ENCODE data around the gene NINL.

Gene NINL

DNA sequence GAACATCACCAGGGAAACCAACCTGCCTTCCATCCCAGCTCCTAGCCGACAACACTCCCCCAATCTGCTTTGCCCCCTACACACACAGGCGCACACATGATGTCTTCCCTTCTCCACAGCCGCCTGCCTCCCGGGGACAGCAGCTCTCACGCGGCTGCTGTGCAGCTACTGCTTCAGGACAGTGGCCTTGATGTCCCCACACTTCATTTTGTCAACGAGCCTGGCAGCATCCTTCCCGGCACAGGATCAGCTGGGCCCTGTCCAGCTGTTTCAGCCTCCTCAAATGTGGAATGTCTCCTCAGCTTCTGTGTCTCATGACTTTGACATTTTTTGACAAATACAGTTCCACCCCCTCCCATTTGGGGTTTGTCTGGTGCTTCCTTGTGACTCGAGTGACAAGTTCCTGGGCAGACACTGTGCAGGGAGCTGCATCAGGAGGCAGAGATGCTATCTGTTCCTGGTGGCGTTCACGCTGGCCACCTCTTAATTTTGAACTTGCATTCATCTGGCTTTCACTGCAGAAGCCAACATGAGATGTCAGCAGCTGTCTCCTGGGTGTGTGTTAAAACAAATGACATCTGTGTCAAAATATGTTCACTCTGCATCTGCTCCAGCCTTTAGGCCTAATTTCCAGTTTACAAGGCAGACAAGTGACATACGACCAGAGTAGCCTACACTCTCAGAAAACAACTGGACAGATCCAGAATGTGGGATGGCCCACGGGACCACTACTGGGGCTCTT is 120.7 kb downstream of the NINL start:
- no peak for DNase-seq (ENCODE audit: low spot score)

DNA sequence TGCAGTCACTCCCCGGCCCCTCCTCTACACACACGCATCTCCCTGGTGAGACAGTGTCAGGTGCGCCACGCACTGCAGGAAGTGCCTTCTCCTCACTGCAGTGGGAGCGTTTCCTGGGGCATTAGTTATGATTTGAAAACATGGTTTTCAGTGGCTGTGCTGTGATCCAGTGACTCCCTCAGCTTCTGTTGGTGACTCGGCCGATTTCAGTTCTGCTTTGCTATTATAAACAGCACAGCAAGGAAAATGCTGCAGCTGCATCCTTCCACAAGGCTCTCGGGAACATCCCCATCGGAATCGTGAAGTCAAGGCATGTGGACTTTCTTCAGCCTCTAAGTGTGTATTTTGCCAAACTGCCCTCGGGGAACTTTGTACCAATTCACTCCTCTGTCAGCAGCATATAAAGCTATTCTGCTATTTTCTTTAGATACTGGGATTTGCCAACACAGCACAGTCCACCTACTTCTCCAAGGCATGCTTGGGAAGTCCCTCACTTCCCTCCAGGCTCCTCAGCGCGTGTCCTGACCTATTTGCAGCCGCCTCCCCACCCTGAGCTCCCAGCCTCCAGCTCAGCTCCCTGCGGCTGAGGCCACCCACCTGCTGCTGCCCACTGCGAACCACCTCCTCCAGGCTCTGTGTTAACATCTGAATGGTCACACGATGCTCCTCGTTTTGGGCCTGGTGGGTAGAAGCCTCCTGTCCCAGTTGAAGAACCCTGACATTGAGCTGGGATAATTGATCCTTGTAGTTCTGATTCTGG is 123.4 kb downstream of the NINL start:
- DNase-seq (ENCODE audit: low spot score), result no peak

DNA sequence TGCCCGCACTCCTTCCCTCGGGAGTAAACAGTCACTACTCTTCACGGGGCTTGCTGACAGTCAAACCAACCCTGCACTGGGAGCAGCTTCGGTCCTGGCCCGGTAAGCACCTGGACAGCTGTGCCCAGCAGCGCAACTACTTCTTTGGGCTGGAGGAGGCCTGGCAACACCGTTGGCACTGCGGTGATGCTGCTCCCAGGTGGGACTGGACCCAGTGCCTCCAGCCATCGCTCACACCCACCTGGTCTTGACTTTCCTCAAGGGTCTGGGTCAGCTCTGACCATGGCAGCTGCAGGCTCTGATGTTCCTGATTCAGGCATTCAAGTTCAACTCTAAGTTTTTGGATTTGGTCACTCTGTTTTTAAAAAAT is 124.1 kb downstream of the NINL start:
- DNase-seq (ENCODE audit: low spot score), result no peak

DNA sequence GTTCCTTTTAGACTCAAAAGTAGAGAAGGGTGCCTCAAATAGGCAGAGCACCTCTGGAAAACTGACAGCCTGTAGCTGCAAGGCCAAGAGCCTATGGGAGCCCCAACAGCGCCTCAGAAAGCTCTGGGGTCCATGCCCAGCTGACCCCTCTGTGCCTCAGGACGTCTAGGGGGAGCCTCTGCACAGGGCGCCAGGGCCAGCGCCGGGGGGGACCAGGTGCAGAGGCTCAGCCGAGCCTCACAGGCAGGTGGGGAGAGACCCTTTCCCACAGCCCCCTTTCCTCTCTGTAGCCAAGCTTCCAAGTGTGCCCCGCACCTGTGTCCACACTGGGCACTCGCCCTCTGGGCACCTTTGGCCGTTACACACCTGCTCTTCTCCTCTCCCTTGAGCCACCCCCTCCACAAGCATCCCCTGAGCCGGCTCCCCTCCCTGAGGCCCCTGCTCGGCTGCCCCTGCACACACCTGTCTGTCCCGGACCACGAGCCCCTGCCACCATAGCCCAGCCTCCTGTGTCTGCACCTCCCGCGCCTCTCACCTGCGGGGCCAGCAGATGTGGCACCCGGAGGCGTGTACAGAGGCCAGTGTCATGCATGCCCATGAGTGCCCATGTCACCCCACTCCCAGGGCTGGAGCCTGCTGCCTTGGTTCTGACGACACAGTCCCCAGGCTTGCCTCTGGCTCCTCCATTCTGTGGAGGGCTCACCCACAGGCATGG is 124.6 kb downstream of the NINL start:
- no peak for DNase-seq (ENCODE audit: low spot score)

DNA sequence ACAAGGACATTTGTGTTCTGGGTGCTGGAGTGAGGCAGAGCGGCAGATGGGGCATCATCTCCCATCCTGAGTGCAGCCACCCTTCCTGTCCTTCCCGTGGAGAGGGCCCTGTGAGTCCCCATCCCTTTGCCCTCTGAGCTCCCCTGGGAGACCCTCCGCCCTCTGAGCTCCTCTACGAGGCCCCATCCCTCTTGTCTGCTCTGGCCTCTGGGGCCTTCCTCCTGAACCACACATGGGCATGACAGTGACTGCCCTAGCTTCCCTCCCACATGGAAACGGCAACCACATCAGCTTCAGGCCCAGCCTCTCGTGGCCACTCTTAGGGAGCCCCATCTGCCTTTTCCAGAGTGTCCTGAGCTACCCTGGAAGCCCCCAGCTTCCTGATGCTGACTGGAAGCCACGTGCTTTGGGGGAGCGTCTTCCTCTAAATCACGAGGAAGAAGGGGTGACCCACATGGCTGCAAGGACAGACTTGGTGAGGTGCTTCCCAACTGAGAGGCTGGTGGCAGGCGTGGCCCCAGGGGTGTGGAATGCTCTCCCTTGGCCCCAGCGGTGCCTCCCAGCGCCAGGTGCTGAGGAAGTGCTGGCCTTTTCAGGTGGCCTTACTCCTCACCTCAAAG is 125.3 kb downstream of the NINL start:
- DNase-seq (ENCODE audit: low spot score), result no peak

DNA sequence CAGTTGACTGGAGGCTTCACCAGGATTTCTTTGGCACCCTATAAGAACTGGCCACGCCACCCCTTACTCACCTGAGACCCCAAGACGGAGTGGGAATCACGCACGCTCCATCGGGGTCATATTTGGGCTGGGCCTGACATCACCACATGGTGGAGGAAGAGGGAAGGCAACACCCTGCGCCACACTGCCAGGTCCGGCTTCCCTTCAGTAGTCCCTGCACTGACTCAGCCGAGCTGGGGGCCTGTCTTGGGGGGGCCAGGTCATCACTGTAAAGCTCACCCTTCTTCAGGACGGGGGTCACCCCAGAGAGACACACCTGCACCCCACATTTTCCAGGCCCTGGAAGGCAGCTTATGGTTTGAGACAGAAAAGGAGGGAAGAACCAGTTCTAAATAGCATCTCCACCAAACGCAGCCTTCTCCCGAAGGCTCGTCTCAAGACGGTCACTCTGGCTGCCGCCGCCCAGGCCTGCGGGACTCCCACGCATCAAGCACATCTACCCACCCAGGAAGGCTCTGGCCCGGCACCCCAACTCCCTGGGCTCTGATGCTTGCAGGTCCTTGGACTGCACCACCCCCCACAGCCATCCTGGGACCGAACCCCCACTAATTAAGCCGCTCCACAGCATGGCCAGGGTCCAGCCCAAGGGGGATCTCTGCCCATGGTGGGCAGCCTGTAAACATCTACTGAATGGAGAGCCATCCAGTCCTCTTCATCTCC is 126.1 kb downstream of the NINL start:
- DNase-seq (ENCODE audit: low spot score), result no peak

DNA sequence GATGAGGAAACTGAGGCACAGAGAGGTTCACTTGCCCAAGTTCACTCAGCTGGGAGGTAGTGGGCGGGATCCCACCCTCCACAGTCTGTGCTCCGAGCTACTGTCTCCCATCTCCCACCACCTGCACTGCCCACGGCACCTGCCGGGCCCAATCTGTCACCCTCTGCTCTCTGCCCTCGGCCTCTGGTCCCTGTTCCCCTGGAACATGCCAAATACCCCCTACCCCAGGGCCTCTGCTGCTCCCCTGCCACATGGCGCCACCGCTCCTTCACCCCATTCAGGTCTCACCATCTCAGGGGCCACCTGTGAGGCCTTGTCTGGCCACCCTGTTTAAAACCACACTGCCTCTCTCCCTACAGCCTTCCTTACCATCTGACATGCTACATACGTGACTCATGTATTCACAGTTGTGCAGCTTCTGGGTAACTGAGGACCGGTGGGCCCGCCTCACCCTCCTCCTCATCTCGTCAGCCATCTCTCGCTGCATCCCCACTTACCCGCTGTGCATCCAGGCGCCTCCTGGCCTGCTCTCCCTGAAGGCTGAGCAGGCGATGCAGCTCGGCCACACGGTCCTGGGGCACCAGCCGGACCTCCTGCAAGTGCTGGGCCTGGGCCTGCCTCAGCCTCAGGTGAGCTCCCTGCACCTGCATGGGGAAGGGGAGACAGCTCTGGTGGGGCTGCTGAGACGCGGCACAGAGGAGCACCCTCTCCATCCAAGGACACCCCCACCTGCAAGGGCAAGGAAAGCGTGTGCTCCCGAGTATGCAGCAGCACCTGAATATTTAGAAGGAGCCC is 127.2 kb downstream of the NINL start:
- no peak for DNase-seq (ENCODE audit: low spot score)

DNA sequence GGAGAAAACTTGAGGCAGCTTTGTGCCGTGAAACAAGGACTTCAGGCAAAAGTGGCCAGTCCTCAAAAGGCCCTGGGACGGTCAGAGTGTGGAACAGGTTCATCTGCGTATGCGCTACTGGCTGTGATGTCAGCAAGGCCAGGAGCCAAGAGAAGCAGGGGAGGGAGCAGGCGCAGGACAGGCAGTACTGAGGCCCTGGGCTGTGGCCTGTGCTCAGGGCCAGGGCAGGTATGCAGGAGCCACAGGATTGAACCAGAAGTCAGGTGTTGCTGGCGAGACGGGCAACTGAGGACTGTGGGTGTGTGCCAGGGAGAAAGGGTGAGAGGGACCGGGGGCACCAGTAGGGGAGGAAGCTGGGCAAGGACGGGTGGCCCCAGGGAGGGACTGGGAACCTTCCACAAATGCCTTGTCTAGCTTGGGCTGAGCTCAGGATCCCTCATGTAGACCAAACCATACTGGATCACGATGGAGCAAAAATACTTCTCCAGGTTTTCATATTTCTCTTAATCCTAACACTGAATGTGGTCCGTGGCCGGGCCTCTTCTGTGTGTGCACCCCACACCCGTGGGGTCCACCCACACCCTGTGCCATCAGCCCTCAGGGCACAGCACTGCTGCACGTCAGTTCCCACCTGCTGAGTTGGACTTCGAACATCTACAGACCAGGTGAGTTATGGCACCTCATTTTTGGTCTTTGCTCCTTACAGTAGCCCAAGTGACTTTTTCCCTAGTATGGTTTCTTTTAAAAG is 131.0 kb downstream of the NINL start:
- no peak for DNase-seq (ENCODE audit: low spot score)

DNA sequence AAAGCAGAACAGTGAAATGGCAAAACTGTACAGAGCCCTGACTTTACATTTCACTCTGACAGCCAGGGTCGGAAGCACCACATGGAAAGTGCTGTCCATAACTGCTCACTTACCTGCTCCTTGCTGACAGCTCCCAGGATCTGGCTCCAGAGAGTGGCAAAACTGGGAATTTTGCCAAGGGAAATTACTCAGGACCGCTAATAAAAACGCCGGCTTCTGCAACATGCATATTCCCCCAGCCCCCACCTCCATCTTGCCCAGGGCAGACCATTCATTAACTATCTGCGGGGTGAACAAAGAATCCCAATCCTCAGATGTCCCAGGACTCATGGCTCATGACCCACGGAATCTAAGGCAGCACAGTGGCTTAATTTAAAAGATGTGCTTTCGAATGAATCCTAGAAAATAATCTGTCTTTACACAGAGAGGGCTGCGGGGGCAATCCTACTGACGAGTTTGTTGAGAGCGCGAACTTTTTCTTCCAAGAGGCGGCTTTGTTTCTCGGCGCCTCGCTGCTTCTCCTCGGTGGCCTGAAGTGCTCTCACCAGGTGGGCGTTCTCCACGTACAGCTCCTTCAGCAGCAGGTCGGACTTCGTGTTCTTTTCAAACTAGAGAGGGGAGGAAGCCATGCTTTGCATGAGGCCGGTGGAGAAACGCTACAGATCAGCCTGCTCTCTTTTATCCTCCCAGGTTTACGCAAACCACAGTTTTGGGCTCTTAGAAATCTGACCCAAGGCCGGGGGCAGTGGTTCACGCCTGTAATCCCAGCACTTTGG is 132.1 kb downstream of the NINL start:
- no peak for DNase-seq (ENCODE audit: low spot score)

DNA sequence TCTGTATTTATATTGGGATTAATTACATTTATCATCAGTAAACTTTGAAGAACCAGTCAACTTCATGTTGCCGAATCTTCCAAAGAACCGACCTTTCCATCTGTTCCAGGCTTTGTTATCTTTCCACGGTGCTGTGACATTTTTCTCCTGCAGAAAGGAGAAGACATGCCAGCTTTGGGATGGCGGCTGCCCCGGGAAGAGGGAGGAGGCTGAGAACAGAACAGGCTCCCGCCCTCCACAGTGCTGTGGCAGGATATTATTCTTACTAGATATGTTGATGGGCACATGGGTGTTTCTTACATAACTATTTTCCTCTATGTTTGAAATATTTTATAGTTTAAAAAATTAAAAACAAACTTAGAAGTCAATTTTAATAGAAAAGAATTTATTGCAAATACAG is 133.0 kb downstream of the NINL start:
- DNase-seq (ENCODE audit: low spot score), result no peak

DNA sequence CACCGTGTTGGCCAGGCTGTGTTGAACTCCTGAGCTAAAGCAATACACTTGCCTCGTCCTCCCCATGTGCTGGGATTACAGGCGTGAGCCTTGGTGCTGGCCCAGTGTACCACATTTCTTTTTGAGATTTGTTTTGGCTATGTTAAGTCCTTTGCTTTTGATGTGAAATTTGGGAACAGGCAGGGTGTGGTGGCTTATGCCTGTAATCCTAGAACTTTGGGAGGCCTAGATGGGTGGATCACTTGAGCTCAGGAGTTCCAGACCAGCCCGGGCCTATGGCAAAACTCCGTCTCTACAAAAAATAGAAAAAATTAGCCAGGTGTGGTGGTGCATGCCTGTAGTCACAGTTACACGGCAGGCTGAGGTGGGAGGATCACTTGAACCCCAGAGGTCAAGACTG is 137.7 kb downstream of the NINL start:
- no peak for DNase-seq (ENCODE audit: low spot score)

DNA sequence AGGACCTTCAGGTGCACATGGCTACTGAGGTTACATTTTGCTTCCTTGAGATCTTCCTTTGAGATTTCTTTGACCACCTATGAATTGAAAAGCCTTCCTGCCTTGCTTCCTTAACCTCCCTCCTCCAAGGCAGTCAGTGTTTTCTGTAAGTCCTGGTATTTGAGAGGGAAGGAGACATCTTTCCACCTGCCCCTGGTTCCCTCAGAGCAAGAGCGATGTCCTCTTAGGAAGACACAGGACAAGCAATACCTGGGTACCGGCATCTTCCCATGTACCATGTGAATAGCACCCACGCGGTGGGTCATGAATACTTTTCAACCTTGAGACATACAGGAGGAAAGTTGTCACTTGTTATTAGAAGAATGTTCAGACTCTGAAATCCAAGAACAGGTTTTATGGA is 140.8 kb downstream of the NINL start:
- no peak for DNase-seq (ENCODE audit: low spot score)

DNA sequence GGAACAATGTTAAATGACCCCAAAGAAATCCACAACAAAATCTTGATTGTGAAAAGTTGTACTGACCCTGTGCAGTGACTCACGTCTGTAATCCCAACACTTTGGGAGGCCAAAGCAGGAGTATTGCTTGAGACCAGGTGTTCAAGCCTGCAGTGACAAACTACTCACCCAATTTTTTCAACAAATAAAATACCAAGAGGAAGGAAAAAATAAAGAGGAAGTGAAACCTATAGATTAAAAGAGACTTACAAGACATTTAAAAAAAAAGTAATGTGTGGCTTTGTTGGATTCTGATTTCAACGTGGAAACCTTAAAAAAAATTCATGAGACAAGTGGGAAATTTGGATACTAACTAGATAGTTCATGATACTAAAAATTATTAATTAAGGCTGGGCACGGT is 146.0 kb downstream of the NINL start:
- no peak for DNase-seq (ENCODE audit: low spot score)

DNA sequence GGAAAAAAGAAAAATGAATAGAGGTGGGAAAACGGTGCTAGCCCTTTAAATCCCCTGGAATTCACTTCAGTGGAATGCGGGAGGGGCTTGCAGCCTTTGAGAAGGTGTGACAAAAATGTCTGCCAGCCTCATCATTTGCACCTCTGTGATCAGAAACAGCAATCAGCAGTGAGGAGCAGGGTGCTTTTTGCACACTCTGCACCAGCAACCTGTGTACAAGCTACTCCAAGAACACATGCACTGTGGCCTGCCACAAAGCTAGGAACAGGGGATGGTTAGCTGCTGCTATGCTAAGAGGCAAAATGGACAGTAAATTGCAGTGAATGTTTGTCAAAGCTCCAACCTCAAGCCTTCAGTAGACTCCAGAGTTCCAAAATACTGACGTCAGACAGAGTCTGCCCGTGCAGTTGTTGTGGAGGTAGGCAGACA is 148.2 kb downstream of the NINL start:
- DNase-seq (ENCODE audit: low spot score), result no peak

DNA sequence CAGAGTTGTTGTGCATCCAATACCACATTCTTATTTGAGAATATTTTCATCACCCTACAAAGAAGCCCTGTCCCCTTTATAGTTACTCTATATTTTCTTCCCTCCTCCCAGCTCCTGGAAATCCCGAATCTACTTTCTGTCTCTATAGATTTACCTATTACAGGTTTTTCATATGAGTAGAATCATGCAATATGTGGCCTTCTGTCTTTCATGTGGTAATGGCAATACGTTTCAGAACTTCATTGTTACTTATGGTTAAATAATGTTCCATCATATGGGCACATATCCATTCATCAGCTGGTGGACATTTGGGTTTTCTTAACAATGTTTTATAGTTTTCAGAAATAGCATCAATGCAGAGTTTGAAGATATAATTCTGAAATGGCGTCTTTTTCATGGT is 160.8 kb downstream of the NINL start:
- DNase-seq (ENCODE audit: low spot score), result no peak

DNA sequence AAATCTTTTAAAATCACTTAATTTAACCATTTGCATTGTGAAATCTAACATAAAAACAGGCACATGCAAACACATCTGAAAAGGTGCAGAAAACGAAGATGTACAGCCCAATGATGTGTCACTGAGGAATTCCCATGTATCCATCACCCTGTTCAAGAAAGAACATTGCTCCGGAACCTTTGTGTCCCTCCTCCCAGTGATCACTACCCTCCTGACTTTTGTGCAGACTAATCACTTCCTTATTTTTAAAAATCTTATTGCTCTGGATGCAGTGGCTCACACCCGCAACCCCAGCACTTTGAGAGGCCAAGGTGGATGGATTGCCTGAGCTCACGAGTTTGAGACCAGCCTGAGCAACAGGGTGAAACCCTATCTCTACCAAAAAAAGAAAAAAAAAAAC is 163.3 kb downstream of the NINL start:
- no peak for DNase-seq (ENCODE audit: low spot score)

DNA sequence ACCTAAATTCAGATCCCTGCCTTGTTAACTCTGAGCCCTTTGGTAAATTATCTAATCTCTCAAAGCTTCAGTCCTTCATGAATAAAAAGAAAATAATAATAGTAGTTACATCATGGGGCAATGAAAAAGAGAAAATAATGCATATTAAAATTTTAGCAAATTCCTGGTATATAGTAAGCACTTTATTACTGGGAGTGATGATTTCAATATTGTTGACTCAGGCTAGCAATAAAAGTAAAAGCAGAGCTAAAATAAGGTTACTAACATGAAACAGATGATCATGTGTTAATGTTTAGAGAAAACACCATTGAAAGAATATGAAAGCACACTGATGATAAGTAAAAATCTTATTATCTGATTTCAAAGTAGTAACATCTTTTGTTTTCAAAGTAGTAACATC is 164.2 kb downstream of the NINL start:
- DNase-seq (ENCODE audit: low spot score), result no peak

DNA sequence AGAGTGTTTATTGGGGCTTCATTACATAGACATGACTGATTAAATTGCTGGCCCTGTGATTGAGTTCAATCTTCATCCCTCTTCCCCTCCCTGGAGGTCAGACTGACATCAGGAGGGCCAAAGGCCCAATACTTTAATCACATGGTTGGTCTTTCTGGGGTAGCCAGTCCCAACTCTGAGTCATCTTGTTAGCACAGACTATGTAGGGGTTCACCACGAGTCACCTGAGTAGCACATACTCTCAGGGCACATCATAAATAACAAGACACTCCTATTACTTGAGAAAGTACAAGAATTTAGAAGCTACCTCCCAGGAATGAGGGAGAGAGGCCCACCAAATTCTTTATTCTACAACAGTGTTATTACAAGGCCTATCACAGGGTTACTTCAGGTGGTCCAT is 166.6 kb downstream of the NINL start:
- DNase-seq (ENCODE audit: low spot score), result no peak

DNA sequence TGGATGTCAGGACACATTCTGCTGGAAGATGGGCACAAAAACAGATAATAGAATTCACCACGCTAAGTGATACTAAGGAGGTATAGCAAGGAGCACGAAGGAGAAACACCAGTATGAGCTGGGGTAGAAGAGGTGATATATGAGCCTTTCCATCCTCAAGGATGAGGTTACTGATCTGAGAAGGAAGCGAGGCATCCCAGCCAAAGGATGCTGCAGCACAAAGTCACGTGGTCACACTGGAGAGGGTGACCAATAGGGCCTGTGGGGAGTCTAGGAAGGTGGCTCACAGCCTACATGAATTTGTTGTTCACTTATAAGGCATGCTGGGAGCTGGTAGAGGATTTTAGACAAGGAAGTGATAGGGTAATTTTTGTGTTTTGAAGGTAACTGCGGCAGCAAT is 176.4 kb downstream of the NINL start:
- no peak for DNase-seq (ENCODE audit: low spot score)

DNA sequence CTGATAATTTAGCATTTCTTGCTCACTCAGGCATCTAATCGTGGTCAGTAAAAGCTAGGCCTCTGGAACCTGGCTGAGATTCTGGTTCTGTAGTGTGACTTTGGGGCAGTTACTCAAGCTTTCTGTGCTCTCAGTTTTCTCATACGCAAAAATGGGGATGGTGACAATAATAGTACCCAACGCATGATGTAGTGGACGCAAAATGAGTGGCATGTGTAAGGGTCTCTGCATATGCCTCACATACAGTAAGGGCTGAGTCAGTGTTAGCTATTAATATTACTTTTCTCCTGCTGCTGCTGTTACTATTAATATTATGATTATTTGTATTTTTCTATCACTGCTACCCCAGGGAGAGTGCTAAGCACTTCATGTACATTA is 177.2 kb downstream of the NINL start:
- DNase-seq (ENCODE audit: low spot score), result no peak

Measured in hematopoietic multipotent progenitor cell treated with erythropoietin and hydrocortisone succinate and interleukin-3 and kit ligand, for 15 days (in vitro differentiated cells).